Neural crest cell (in vitro differentiated cells): ENCODE results near the gene ZSWIM6. TPM values are rescaled to one million over a fixed set of nuclear protein-coding genes. Genes with fewer than 3 reads are reported as not detected.

Experiments
- DNase-seq: peaks from one replicate; pipeline ENCODE4 v3.0.0; 2021; ENCODE audit warnings: low read depth, mixed read lengths, low spot score
- H3K27ac Mint-ChIP-seq: one replicate; pipeline ENCODE4 v1.8.0; 2021; ENCODE audit warnings: mild to moderate bottlenecking, mixed read lengths; ENCODE audit not compliant: unreplicated experiment
- H3K27me3 Mint-ChIP-seq: 2 replicates; pipeline ENCODE4 v1.8.0; 2021; ENCODE audit warnings: low read depth, mild to moderate bottlenecking, mixed read lengths
- H3K36me3 Mint-ChIP-seq: 2 replicates; pipeline ENCODE4 v1.8.0; 2021; ENCODE audit warnings: low read depth, mild to moderate bottlenecking, mixed read lengths
- H3K4me1 Mint-ChIP-seq: 2 replicates; pipeline ENCODE4 v1.8.0; 2021; ENCODE audit warnings: mixed read lengths
- H3K4me3 Mint-ChIP-seq: one replicate; pipeline ENCODE4 v1.8.0; 2021; ENCODE audit warnings: mild to moderate bottlenecking, mixed read lengths
- H3K9me3 Mint-ChIP-seq: 2 replicates; pipeline ENCODE4 v1.8.0; 2021; ENCODE audit warnings: mixed read lengths
- CTCF ChIP-seq: fragments of 200-600 bp; sonication (generic); conservative IDR thresholded peaks from 2 replicates; pipeline ENCODE4 v1.5.0; 2021; ENCODE audit warnings: antibody characterized with exemption, mild to moderate bottlenecking
- total RNA-seq: library from RNA; stranded (reverse); gene quantifications from 2 replicates; pipeline ENCODE4 v1.2.1, GENCODE V29; 2021

The ZSWIM6 gene
- total RNA-seq, 1 donor from 2014 or later = 33.8 TPM

- DNase-seq = no peak
- H3K4me3 Mint-ChIP-seq = no peak overlapping the region
Observed at GRCh38 chr5:61289241-61289640, 42.8 kb upstream of the ZSWIM6 start.

GRCh38 chr5:61289669-61290306 lies 42.3 kb upstream of the ZSWIM6 start:
- TF ChIP-seq CTCF = no peak
- no peak for DNase-seq
- no peaks in the 10 kb centered on the region for H3K36me3 Mint-ChIP-seq
- peaks cover 23% of the 10 kb centered on the region for H3K4me1 Mint-ChIP-seq
- H3K27ac Mint-ChIP-seq = no peak overlapping the region
- H3K9me3 Mint-ChIP-seq = peaks cover 2% of the 10 kb centered on the region
- H3K4me3 Mint-ChIP-seq = no peak overlapping the region
- H3K27me3 Mint-ChIP-seq = no peaks in the 10 kb centered on the region

More at GRCh38 chr5:61289241-61289640, 42.8 kb upstream of the ZSWIM6 start:
- Mint-ChIP-seq H3K36me3 (no peaks in the 10 kb centered on the region), H3K9me3 (peaks cover 2% of the 10 kb centered on the region), H3K27ac (no peak overlapping the region), H3K27me3 (no peaks in the 10 kb centered on the region), H3K4me1 (peaks cover 23% of the 10 kb centered on the region)
- TF ChIP-seq CTCF = peak; percentile 37

GRCh38 chr5:61290791-61291210 lies 41.3 kb upstream of the ZSWIM6 start:
- DNase-seq = no peak
- H3K4me3 Mint-ChIP-seq = no peak overlapping the region
- no peaks in the 10 kb centered on the region for H3K36me3 Mint-ChIP-seq
- peaks cover 23% of the 10 kb centered on the region for H3K4me1 Mint-ChIP-seq
- H3K9me3 Mint-ChIP-seq = no peaks in the 10 kb centered on the region
- no peaks in the 10 kb centered on the region for H3K27me3 Mint-ChIP-seq
- TF ChIP-seq CTCF = no peak
- H3K27ac Mint-ChIP-seq = no peak overlapping the region

- no peaks in the 10 kb centered on the region for H3K36me3 Mint-ChIP-seq
- TF ChIP-seq CTCF = no peak
- H3K4me1 Mint-ChIP-seq = peaks cover 23% of the 10 kb centered on the region
- DNase-seq = no peak
- no peaks in the 10 kb centered on the region for H3K9me3 Mint-ChIP-seq
- no peak overlapping the region for H3K4me3 Mint-ChIP-seq
- H3K27ac Mint-ChIP-seq = no peak overlapping the region
- H3K27me3 Mint-ChIP-seq = no peaks in the 10 kb centered on the region
Observed at GRCh38 chr5:61292062-61292657, 39.9 kb upstream of the ZSWIM6 start.

- no peaks in the 10 kb centered on the region for H3K9me3 Mint-ChIP-seq
- H3K4me1 Mint-ChIP-seq = peaks cover 22% of the 10 kb centered on the region
- no peaks in the 10 kb centered on the region for H3K36me3 Mint-ChIP-seq
- H3K4me3 Mint-ChIP-seq = no peak overlapping the region
- H3K27me3 Mint-ChIP-seq = no peaks in the 10 kb centered on the region
- no peak for TF ChIP-seq CTCF
- no peak for DNase-seq
- no peak overlapping the region for H3K27ac Mint-ChIP-seq
Observed at GRCh38 chr5:61293071-61293470, 39.0 kb upstream of the ZSWIM6 start.
